GM19372 (cell line): ENCODE results near the gene PHACTR1.
"Not testable (repeated sequence)": the region's sequence is repeated elsewhere in the genome, so short reads cannot be mapped to it uniquely, and the experiment has no call there.

ENCODE experiments used
- ATAC-seq: cut with Tn5 transposase; IDR thresholded peaks from one replicate; pipeline ENCODE4 v1.9.1; 2021; ENCODE audit warnings: mild to moderate bottlenecking, low read depth, moderate library complexity; ENCODE audit not compliant: unreplicated experiment

Gene PHACTR1

GRCh38 chr6:12941422-12941821 lies 224.9 kb downstream of the PHACTR1 start:
- no peak for ATAC-seq

DNA sequence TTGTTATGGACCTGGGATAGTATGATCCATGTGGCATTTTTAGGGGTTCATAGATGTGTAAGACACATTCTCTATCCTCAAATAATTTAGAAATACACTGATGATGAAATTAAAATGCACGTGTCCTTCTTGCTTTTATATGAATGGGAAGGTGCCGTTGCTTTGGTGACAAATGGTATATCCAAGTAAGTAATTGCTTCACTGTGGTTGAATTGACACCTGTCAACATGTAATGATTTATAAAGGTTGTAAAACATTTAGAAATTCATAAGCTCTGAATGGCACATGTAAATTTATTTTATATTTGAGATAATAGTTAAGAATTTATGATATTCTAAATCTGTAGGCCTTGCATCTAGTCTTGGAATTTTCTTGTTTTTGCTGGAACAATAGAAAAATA lies 227.0 kb downstream of the PHACTR1 start:
- no peak for ATAC-seq

DNA sequence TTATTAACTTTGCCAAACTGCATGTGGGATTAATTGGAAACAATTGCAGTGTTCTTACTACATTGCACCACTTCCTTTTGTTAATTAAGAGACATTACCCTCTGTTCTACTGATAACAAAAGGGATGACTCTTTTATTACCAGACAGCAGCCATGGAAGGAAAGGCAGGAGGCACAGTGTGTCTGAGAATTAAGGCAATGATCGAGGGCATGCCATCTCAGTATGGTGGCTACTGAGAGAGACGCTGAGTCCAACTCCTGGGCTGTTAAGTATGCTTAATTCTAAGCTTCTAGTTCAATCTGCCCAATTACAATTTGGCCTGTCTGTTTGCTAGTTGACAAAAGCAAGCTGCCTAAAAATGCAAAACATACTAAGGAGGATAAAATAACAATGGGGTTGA lies 227.4 kb downstream of the PHACTR1 start:
- ATAC-seq: no peak

DNA sequence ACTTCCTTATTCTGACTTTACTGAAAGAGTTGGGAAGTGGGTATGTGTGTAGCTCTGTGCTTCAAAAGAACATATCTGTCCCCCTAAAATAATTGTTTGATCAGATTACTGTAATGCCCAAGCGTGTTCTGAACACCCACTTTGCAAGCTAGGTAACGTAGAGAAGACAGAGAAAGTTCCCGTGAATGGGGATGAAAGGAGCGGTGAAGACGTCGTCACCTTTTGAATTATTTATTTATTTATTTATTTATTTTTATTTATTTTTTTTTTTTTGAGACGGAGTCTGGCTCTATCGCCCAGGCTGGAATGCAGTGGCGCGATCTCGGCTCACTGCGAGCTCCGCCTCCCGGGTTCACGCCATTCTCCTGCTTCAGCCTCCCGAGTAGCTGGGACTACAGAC lies 228.0 kb downstream of the PHACTR1 start:
- ATAC-seq: not testable (repeated sequence)

DNA sequence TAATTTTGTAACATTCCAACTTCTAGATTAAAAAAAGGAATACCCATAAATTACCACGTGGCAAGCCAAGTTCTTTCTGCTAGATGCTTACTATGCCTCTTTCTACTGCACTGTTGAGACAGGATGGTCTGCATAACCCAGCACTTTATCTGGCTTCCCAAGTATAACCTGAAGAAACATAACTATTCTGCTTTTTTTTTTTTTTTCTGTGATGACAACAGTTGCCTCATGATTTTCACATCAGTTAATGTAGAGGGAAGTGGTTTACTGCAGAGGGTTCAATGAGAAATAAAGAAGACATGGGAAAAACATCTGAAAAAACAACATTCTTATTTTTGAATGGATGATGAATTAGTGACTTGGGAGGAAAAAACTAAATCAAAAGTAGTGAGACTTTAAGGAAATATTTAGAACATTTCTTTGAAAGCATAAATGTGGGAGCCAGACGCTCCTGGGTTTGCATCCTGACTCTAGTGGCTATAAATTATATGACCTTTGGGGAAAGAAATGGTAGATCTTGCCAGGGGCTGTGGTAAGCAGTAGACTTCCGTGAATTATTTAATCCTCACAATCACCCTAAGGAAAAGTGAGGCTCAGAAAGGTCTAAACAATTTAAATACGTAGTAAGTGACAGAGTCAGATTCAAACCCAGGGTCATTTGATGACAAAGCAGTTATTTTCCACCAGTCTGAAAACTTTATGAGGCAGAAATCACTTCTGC lies 230.7 kb downstream of the PHACTR1 start:
- ATAC-seq: no peak

DNA sequence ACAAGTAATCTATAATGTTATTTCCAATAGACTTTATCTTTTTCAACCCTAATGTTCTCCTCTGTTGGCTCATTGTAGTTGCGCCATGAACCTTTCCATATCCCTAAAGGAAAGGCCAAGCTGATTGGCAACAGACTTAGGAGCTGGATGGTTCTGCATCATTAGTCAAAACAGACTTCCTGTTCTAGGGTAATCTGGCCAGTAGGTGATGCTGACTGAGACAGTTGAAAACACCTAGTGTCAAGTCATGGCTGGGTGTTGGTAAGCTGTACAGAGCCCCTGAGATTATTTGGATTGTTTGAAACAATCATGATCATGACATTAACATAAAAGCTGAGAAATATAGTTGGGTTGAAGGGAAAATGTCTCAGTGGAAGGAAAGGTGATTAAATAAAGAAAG lies 231.4 kb downstream of the PHACTR1 start:
- ATAC-seq: no peak

DNA sequence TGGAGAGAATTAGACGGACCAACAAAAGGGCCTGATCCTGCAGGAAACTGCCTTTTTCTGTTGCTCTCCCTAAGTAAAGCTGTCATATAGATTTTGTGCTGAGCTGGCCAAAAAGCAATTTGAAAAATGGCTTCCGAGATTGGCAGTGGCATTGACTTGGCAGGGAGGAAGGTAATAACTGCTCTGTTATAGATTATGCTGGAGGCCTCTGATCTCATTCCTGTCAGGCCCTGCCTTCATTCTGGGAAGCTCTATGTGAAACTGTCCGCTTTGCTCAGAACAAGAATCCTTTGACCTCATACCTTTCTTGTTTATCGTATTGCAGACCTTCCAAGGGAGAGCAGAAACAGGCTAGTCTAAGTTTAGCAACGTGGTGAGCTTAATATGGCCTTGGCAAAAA lies 234.4 kb downstream of the PHACTR1 start:
- no peak for ATAC-seq

DNA sequence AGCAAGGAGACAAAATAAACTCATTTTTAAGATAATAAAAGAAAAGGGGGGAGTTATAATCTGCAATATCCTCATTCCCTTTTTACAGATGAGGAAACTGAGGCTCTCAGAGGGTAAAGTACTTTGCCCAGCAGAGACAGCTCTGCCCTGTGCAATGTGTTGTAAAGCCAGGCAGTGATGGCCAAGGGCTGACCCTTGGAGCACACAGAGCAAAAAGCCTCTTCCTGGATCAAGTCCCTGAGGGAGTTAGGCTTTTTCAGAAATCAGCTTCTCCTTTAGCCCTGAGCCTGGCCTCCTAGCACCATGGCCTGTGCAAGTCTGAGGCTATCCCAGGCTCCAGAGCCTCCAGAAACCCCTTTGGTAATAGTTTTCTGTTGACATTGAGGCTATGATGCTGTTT lies 234.8 kb downstream of the PHACTR1 start:
- no peak for ATAC-seq

- no peak for ATAC-seq
Observed at GRCh38 chr6:12952318-12952717, 235.8 kb downstream of the PHACTR1 start.

- no peak for ATAC-seq
Observed at GRCh38 chr6:12955956-12956355, 239.4 kb downstream of the PHACTR1 start.

DNA sequence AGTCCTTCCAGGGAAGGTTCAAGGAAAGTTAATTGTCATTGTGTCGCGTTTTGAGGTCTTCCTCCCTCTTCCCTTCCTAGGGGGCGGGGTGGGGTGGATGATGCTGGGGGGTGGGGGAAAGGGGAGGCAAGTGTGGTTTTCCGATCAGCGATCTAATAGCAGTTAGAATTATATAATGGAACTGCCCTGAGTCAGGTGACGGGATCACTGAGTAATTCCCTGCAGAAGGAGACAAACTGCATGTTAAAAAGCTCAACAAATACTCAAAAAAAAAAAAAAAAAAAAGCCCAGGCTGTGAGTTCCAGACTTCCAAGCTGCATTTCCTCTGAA lies 240.4 kb downstream of the PHACTR1 start:
- no peak for ATAC-seq

DNA sequence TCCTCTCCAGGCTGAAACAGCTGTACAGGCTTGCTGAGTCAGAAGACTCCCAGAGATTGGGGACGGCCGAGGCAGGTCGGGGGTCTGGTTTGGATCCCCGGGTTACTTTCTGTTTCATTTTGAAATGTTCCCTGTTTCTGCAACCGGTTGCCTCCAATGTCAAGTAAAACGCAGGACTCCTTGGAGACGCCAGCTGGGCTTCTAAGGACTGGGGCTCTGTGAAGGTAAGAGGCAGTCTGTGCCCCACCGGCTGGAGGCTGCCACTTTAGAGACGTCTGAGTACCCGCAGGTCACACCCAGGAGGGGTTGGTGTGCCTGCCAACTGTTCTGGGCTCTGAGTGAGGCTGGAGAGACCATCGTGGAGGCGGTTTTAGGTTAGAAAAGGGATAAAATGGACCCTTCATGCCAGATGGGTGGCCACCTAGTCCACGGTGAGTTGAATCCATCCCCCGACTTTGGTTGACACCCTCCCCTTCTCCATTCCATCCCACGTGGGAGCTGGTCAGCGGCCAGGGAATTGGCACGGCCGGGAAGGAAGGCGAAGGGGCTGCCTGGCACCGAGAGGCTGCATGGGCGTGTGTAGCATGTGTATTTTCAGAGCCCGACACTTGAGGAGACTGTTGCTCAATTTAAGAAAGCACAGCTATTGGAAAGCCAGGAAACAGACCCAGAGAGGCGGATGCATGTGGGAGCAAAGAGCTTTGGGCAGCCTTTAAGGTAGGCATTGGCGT lies 240.9 kb downstream of the PHACTR1 start:
- ATAC-seq: no peak

- no peak for ATAC-seq
Observed at GRCh38 chr6:12958052-12958706, 241.6 kb downstream of the PHACTR1 start.

DNA sequence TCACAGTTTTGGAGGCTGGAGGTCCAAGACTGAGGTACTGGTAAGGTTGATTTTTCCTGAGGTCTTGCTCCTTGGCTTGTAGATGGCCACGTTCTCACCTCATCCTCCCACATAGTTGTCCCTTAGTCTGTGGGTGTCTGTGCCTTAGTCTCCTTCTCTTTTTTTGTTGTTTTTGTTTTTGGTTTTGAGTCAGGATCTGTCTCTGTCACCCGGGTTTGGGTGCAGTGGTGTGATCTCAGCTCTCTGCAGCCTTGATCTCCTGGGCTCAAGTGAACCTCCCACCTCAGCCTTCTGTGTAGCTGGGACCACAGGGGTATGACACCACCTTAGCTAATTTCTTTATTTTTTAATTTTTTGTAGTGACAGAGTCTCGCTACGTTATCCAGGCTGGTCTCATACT lies 245.2 kb downstream of the PHACTR1 start:
- ATAC-seq: no peak

GRCh38 chr6:12962529-12962928 lies 246.0 kb downstream of the PHACTR1 start:
- ATAC-seq: no peak

DNA sequence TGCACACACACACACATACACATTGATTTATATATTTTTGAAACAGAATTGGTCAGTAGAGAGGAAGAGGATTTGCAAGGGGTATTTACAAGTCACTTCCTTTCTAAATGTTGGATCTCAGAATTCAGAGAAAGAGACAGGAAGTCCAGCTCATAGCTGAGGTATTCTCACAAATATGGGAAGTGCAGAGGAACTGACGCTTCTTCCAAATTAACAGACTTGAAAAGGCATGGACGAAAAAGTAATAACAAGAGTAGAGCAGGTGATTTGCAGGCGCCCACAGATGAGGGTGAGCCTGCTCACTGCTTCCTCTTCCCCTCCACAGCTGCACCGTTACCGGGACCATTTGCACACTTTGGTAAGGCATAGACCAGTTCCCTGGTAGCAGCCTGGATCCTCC lies 246.4 kb downstream of the PHACTR1 start:
- ATAC-seq: no peak

GRCh38 chr6:12963567-12963966 lies 247.0 kb downstream of the PHACTR1 start:
- no peak for ATAC-seq

- no peak for ATAC-seq
Observed at GRCh38 chr6:12967686-12968085, 251.1 kb downstream of the PHACTR1 start.

GRCh38 chr6:12968290-12968689 lies 251.7 kb downstream of the PHACTR1 start:
- no peak for ATAC-seq

DNA sequence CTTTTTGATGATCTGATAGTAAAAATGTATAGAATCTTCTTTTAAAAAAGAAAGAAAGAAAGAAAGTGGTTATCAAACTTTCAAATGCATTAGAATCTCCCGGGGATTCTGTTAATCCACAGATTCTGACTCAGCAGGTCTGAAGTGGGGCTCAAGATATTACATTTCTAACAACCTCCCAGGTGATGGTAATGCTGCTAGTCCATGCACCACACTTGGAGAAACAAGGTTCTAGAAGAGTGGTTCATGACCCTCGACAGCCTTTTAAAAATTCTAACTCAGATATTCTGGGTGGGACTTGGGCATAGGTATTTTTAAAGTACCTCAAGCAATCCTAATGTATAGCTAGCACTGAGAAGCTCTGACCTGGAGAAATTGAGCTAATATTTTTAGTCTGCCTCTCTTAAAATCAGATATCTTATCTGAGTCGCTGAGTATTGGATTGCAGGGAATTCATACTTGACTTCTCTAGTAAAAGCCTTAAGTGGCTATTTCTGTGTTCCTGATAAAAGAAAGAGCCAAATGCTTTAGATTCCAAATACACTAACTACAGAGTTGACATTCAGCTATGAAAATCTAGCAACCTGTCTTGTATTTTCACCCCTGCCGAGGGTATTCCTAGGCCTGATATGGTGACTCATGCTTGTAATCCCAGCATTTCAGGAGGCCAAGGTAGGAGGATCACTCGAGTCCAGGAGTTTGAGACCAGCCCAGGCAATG lies 252.4 kb downstream of the PHACTR1 start:
- ATAC-seq: no peak

GRCh38 chr6:12969966-12970365 lies 253.4 kb downstream of the PHACTR1 start:
- no peak for ATAC-seq
